Middle frontal gyrus (tissue), 1 donor: ENCODE results near the gene LRRFIP2.
"Not testable (repeated sequence)": the region's sequence is repeated elsewhere in the genome, so short reads cannot be mapped to it uniquely, and the experiment has no call there.

Experiments
- DNase-seq: peaks from one replicate; pipeline ENCODE4 v3.0.0-alpha.2; 2015; ENCODE audit warnings: low spot score; ENCODE audit errors: extremely low spot score

The LRRFIP2 gene

DNA sequence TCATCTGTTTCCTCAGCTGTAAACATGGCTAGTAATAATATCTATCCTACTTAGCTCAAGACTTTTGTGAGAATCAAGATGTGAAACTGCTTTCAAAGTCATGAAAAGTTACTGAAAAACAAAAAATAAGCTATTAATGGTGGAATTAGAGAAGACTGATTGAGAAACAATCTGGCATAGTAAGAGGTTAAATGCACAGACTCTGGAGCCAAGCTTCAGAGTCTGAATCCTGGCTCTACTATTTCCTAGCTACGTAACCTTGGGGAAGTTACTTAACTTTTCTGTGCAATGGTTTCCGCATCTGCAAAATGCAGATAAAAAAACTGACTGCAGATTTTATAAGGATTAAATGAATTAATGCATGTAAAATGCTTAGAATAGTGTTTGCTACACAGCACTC is 28.8 kb downstream of the LRRFIP2 start:
- DNase-seq = no peak

DNA sequence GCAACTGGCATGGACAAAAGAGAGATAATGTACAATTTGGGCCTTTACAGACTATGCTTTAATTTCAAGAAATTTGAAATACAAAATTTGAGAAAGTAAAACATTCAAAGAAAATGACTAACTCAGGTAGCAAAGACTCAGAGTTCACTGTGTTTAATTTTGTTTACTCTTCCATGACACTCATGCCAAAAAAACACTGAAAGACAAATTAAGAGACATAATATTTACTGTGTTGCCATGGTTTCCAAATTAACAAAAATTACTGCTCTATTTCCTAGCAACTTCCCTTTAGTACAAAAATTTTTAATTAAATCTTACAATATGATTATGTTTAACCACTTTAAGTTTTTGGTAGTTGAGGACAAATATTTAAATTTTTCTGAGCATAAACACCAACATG is 29.6 kb downstream of the LRRFIP2 start:
- no peak for DNase-seq

DNA sequence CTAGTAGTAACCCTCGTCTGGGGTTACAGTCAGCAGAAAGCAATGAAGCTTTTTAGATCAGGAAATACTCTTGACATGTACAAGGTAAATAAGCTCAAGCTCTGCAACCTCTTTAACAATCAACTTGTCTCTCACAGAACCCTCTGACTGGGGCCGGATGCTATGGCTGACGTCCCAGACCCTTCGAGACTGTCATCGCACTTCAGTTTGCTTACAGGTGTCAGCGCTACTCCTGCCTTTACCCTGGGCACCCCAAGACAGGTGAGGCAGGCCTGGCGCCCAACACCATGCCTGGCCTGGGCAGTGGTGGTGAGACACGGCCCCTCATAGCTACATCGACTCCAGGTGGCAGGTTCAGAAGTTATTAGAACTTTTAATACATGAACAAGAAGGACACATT is 30.6 kb downstream of the LRRFIP2 start:
- DNase-seq = no peak

DNA sequence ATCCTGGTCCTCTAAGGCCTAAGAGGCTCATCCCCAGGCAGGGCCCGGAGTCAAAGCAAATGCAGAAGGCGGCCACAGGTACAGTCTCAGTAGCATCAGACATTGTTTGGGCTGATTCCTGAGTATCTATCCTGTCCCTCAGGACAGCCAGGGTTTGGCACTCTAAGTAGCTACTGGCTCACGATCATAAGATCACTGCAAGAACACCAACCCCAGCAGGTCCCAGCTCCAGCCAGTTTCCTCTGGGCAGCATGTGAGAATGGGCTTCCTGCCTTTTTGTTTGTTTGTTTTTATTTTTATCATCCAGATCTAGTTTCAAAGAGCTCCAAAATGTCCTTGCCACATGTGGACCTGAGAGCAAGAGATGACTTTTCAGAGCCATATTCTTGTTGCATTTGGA is 32.7 kb downstream of the LRRFIP2 start:
- DNase-seq = no peak

DNA sequence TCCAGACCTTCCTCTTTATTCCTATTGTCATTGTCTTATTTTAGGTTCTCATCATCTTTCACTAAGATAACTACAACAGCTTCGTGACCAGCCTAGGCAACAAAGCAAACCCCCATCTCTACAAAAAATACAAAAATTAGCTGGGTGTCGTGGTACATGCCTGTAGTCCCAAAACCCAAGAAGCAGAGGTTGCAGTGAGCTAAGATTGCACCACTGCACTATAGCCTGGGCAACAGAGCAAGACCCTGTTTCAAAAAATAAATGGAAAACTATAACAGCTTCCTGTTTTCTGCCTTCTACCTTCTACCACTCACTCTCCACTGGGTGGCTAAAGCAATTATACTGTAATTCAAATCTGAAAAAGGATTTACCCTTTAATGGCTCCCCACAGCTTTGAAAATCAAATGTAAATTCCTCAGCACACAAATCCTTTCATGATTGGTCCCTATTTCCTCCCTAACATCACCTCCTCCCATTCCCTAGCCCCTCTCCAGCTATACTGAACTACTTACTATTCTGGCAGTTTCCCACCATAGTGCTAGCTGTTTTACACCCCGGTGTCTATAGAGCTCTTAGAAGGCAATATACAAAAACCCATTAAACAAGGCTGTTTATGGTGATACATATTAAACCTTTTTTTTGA is 33.4 kb downstream of the LRRFIP2 start:
- DNase-seq = no peak

DNA sequence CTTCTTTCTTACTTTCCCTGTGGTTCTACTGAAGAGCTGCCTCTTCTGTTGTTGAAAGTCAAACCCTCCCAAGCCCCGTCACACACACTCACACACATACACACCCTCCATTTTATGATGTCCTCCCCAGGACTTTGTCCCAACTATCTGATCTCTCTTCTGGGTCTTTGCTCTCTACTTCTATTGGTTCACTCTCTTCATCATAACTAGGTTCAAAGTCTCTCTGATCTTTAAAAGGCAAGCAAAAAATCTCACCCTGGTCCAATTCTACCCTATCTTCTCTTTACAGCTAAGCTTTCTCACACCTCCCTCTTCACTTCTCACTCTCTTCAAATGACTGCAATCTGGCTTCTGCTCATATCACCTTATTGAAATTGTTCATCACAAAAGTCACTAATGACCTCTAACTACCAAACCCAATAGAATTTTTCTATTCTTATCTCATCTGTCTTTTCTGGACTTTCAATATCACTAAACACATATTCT is 34.8 kb downstream of the LRRFIP2 start:
- DNase-seq = no peak

DNA sequence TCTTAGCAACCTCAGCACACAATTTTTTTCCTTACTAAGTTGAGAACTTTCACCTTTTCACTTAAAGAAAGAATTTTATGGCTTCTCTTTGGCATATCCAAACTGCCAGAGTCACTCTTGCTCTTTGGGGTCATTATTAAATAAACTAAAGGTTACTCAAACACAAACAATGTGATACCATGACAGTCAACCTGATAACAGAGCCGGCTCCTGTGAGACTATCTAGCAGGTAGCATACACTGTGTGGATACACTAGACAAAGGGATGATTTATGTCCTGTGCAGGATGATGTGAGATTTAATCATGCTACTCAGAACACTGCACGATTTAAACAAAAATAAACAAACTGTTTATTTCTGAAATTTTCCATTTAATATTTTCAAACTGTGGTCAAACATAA is 35.6 kb downstream of the LRRFIP2 start:
- no peak for DNase-seq

DNA sequence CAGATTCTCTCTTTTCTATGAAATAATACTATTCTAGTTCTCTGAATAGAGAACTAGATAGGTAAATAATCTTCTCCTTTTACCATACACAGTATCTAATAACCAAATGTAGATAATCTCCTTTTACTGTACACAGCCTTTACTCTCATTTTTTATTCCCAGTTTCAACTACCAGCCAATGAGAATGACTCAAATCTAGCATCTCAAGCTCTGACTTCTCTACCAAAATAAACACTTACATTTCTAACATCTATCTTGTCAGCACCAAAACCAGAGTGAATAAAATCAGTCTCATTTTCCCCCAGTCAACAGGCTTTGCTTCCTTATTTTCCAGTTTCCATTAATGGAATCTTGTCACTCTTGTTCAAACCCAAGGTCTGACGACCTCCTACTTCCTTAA is 36.9 kb downstream of the LRRFIP2 start:
- DNase-seq = no peak

DNA sequence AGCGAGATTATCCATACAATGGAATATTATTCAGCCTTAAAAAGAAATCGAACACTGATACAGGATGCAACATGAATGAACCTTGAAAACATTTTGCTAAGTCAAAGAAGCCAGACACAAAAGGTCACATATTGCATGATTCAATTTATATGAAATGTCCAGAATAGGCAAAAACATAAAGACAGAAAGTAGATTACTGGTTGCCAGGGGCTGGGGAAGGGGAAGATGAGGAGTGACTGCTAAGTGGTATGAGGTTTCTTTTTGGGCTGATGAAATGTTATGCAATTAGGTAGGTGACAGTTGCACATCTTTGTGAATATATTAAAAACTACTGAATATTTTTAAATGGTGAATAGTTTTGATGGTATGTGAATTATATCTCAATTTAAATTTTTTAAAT is 38.3 kb downstream of the LRRFIP2 start:
- no peak for DNase-seq

DNA sequence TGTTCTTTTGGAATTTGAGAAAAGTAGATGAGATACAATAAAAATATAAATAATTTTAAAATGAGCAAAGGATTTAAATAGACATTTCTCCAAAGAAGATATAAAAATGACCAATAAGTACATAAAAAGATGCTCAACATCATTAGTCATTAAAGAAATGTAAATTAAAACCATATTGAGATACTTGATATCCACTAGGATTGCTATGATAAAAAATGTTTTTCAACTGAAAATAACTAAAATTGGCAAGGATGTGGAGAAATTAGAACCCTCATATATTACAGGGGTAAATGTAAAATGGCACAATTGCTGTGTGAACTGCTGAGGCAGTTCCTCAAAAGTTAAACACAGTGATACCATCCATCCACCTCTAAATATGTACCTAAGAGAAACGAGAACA is 38.8 kb downstream of the LRRFIP2 start:
- DNase-seq = no peak

DNA sequence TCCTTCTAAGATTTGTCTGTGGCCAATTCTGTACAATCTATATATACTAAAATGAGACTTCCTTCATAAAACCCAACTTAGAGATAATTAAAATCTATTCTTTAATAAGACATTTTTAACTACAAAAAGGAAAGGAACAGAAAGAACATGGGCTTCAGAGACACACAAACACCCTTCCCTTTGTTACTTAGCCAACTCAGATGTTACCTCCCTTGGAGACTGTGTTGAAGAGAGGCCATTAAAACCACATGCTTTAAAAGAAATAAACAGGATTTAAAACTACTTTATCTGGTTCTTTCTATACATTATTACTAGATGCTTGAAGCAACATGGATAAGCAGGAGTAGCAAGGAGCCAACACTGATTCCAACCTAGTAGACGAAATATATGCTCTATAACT is 42.0 kb downstream of the LRRFIP2 start:
- no peak for DNase-seq

DNA sequence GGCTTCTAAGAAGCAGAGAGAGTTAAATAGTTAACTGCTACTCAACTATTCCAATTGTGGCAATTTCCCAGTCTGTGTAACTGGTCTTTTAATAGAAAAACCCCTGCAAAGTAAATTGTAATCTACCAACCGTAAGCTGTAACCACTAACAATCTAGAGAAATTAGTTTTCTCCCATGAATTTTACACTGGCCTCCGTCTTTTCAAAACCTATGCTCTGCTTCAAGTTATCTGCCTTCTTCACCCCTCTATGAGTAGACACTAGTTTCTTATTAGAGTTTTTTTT is 42.6 kb downstream of the LRRFIP2 start:
- no peak for DNase-seq

DNA sequence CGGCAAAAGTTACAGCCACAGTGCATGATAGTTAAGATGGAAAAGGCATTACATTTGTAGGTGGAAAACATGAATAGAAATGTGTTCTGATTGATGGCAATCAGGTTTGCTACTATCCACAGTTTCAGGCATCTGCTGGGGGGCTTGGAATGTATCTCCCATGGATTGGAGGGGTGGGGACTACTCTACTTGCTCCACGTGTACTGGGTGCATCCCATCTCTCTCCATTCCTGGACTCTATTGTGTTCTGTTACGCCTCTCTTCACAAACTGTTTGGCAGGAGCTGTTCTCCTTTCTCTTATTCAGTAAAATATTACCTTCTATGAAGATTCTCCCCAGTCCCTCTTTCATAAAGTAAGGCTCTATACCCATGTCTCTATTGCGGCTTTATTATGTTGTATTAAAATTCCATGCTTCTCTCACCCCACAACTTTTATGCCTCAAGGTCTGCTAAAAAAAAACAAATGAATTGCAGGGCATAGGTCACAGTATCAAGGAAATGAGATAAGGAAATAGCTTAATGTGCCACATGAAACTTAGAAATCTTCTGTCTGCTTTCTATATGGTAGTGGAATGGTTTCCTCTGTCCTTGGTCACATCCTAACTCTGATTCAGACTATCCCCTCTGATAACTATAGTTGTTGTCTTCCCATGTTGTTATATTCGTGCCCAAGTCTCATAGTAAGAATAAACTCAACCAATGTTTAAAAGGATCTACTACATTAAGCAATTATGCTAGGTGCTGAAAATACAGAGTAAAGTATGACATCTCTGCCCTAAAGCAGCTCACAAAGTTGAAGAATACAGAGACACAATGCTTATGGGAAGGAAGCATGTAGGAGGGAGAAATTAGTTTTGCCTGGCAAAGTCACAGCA is 43.2 kb downstream of the LRRFIP2 start:
- no peak for DNase-seq

DNA sequence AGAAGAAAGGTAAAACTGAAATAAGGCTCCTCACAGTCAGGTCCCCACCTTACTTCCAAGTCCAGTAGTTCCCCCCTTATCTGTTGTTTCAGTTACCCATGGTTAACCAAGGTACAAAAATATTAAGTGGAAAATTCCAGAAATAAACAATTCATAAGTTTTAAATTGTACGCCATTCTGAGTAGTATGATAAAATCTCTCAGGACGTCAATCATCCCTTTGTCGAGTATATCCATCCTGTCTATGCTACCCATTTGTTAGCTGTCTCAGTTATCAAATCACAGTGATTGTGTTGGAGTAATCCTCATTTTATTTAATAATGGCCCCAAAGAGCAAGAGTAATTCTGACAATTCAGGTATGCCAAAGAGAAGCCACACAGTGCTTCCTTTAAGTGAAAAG is 43.9 kb downstream of the LRRFIP2 start:
- DNase-seq = no peak

DNA sequence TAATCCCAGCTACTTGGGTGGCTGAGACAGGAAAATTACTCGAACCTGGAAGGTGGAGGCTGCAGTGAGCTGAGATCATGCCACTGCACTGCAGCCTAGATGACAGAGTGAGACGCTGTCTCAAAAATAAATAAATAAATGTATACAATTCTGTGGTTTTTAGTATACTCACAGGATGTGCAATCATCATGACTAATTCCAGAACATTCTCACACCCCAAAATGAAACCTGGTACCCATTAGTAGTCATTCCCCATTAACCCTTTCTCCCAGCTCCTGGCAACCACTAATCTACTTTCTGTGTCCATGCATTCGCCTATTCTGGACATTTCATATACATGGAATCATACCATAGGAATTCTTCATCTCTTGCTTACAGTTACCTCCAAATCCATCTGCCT is 44.5 kb downstream of the LRRFIP2 start:
- no peak for DNase-seq

DNA sequence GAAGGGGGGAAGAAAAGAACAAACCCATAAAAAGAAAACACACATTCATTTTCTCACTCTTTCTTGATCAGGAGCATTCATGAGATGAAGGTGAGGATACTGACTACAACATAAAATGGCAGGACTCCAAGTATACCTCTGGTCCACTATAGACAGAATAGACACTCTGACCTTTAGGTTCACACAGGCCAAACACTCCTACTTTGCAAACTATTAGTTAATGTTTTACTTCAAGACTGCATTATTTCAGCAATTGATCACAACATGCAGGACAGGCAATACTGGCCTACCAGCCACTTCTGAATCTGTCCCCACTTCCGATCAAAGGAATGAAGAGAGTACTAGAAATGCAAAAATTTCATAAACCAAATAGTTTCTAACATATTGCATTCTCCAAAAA is 47.0 kb downstream of the LRRFIP2 start:
- no peak for DNase-seq

DNA sequence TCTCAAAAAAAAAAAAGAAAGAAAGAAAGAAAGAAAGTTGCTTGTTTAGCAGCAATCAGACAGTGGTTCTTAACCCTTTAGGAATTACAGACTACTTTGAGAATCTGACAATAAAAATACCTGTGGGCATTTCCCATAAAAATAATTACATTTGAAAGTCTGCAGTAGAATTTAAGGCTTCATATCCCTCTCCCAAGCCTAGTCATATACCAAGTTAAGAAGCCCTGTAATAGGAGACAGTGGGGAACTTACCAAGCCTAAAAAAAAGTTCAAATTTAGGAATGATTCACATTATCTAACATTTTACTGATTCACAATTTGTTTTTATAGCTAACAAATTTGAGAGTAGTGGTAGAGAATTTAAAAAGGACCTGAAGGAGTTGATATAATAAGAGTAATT is 47.5 kb downstream of the LRRFIP2 start:
- no peak for DNase-seq

DNA sequence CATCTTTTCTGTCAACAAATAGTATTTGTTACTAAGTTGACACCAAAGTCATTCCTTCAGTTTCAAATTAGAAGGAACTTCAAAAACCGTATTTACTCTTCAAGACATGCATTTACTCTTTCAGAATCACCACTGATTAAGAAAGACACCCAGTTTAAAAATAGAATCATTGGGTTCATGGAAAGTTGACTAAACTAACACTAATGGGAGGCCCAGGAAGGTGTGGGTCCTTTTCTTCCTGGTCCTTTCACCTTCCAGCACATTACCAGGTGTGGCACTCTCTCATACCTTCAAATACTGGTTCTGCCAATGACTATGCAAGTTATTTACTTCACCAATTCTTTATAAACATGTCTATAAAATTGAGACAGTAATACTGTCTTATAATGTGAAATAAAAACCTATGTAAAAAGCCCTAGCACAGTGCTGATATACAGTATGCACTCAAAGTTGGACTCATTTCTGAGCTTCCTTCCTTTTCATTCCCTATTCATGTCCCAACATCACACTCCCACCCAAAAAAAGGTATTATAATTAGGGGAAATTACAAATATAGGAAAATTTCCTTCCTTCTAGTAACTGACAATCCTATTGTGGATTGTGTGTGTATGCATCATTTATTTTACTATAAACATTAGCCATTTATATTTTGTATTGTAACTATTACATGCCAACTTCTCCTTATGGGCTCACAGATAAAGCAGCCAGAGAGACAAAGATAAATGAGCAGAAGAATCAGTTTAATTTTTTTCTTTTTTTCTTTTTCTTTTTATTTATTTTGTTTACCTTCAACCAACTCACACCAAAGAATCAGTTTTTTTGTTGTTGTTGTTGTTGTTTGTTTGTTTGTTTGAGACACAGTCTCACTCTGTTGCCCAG is 48.9 kb downstream of the LRRFIP2 start:
- DNase-seq = no peak

DNA sequence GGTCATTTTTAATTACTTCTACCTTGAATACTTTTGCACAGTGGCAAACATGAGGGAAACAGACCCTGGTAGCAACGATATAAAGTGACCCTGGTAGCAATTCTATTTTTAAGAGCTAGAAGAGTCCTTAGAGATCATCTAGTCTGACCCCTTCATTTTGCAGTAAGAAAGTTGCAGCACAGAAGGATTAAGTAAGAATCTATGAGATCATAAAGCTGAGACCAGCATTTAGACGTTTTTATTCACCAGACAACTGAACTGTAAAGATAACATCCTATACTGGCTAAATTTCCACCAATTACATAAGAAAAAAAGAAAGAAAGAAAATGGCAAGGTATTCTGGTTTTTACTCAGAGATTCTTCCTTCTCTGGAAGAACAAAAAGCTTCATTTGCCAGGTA is 49.9 kb downstream of the LRRFIP2 start:
- DNase-seq = no peak

DNA sequence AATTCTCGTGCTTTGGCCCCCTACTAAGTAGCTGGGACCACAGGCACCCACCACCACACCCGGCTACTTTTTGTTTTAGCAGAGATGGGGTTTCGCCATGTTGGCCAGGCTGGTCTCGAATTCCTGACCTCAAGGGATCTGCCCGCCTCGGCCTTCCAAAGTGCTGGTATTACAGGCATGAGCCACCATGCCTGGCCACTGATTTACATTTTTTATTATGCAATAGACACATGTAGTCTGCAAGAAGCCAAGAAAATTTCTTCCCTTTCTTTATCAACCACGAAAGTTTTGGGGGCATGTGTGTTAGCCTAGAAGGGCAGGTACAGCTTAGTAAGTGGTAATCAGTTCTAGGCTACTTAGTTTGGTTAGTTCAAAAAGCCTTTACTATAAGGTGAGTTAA is 51.1 kb downstream of the LRRFIP2 start:
- no peak for DNase-seq

DNA sequence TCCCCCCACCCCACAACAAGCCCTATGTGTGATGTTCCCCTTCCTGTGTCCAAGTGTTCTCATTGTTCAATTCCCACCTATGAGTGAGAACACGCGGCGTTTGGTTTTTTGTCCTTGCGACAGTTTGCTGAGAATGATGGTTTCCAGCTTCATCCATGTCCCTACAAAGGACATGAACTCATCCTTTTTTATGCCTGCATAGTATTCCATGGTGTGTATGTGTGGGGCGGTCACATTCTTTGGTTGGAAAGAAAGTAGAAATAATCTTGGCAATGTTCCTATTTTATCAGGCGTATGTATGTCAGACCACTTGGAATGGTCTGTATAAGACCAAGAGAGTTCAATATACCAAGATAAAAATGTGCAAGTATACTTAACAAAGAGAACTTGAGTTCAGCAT is 52.3 kb downstream of the LRRFIP2 start:
- DNase-seq = not testable (repeated sequence)

DNA sequence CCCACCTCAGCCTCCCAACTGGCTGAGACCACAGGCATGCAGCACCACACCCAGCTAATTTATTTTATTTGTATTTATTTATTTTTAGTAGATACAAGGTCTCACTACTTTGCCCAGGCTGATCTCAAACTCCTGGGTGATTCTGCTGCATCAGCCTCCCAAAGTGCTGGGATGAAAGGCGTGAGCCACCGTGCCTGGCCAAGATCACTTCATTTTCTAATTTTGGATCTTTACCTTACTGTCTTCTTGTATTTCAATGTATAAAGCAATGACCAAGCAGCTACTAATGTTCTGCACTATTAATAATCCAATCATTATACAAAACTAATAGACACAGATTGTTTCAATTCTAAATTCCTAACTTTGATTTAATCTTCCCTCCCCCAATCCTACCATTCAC is 56.2 kb downstream of the LRRFIP2 start:
- DNase-seq = no peak
